K562 (cell line): ENCODE results near the gene PPIH. TPM values are rescaled to one million over a fixed set of nuclear protein-coding genes. Genes with fewer than 3 reads are reported as not detected.

Source experiments
- FOXM1 ChIP-seq, 2 experiments: fragments of 450-650 bp in 1 of 2; sonication (generic) in 1 of 2; formaldehyde crosslinking in 1 of 2; IDR thresholded peaks; 2 replicates each; pipeline versions ENCODE4 v1.6.1 to v1.9.0; 2017 to 2022; ENCODE audit warnings: low read depth in 2 of 2, mild to moderate bottlenecking in 2 of 2, missing genetic modification reagents in 1 of 2, moderate library complexity in 1 of 2
- GATAD2B ChIP-seq: fragments of 450-650 bp; IDR thresholded peaks from 2 replicates; pipeline ENCODE4 v1.6.1; 2017; ENCODE audit warnings: mild to moderate bottlenecking, borderline replicate concordance
- HMGN3 ChIP-seq: IDR thresholded peaks from 2 replicates; pipeline ENCODE4 v1.6.1; 2011; ENCODE audit warnings: borderline replicate concordance, low read depth, mild to moderate bottlenecking, mixed read lengths, low read length; ENCODE audit not compliant: insufficient read length; ENCODE audit errors: extremely low read depth
- KAT7 ChIP-seq: sonication (generic); formaldehyde crosslinking; IDR thresholded peaks from 2 replicates; pipeline ENCODE4 v1.8.0; 2022; ENCODE audit warnings: missing genetic modification reagents, mild to moderate bottlenecking, borderline replicate concordance
- PHB2 ChIP-seq: fragments of 450-650 bp; IDR thresholded peaks from 2 replicates; pipeline ENCODE4 v1.6.1; 2017; ENCODE audit warnings: low read depth
- POLR2AphosphoS5 ChIP-seq: IDR thresholded peaks from 2 replicates; pipeline ENCODE4 v1.6.1; 2011; ENCODE audit warnings: mild to moderate bottlenecking, low read depth, low read length, moderate library complexity; ENCODE audit not compliant: control insufficient read depth, insufficient read depth
- SMAD3 ChIP-seq: fragments of 450-650 bp; formaldehyde crosslinking; conservative IDR thresholded peaks from 2 replicates; pipeline ENCODE4 v1.4.0; 2020; ENCODE audit warnings: mild to moderate bottlenecking
- TCF3 ChIP-seq: sonication (generic); formaldehyde crosslinking; IDR thresholded peaks from 2 replicates; pipeline ENCODE4 v1.4.0; 2020; ENCODE audit warnings: mild to moderate bottlenecking, missing genetic modification reagents
- THRAP3 ChIP-seq: fragments of 450-650 bp; IDR thresholded peaks from 2 replicates; pipeline ENCODE4 v1.6.1; 2016; ENCODE audit warnings: mild to moderate bottlenecking, inconsistent platforms, borderline replicate concordance
- ZKSCAN3 ChIP-seq: fragments of 250-450 bp; sonication (Bioruptor Pico); IDR thresholded peaks from 2 replicates; pipeline ENCODE4 v1.4.0; 2020
- ZNF143 ChIP-seq: sonication (generic); formaldehyde crosslinking; IDR thresholded peaks from 2 replicates; pipeline ENCODE4 v1.9.0; 2022; ENCODE audit warnings: mild to moderate bottlenecking, missing genetic modification reagents
- ZNF24 ChIP-seq: fragments of 450-650 bp; IDR thresholded peaks from 2 replicates; pipeline ENCODE4 v1.6.1; 2016
- polyA plus RNA-seq, 8 experiments: library from polyadenylated mRNA; depleted of rRNA in 4 of 8; stranded (reverse) in 5 of 8; unstranded in 3 of 8; fragments of >200 nt; fragmentation: Nextera tagmentation in 2 of 8; fragmentation: Illumina TruSeq in 1 of 8; extraction: Ambion mirVana in 2 of 8; extraction: Trizol in 1 of 8; gene quantifications; 2 replicates each; pipeline versions ENCODE4 v1.2.1 to v1.2.3, GENCODE V29; 2011 to 2014; ENCODE audit warnings: inconsistent platforms in 1 of 8, missing spikeins in 1 of 8
- total RNA-seq, 7 experiments: library from RNA; depleted of rRNA in 6 of 7; stranded (reverse); fragments of >200 nt in 6 of 7; fragmentation: Illumina TruSeq in 2 of 7; extraction: Trizol in 2 of 7; gene quantifications; 2 replicates each; pipeline versions ENCODE4 v1.2.1 to v1.2.3, GENCODE V29; 2011 to 2021; ENCODE audit warnings: low replicate concordance in 1 of 7
- TF ChIP-seq, protein P1 (sequence below): fragments of 250-450 bp; sonication (Bioruptor Pico); IDR thresholded peaks from 2 replicates; pipeline ENCODE4 v1.5.0; 2020; ENCODE audit warnings: mild to moderate bottlenecking
- TF ChIP-seq, protein P2 (sequence below): sonication (generic); formaldehyde crosslinking; IDR thresholded peaks from 2 replicates; pipeline ENCODE4 v1.9.0; 2022; ENCODE audit warnings: mild to moderate bottlenecking, missing genetic modification reagents
- TF ChIP-seq, protein P3 (sequence below), 2 experiments: fragments of 150-350 bp in 1 of 2; IDR thresholded peaks; 2 replicates each; pipeline ENCODE4 v1.6.1; 2012 to 2016; ENCODE audit warnings: low read depth in 2 of 2, low read length in 2 of 2, mild to moderate bottlenecking in 1 of 2, moderate library complexity in 1 of 2
- TF ChIP-seq, protein P4 (sequence below): sonication (generic); formaldehyde crosslinking; IDR thresholded peaks from 2 replicates; pipeline ENCODE4 v1.8.1; 2023; ENCODE audit warnings: mild to moderate bottlenecking, missing genetic modification reagents

Gene PPIH
- total and polyA plus RNA-seq, 9 of the 15 experiments (the other 6 are each of a cell fraction or from before 2014, with no cell fraction given): 197 to 470 (median 277) TPM

GRCh38 chr1:42682739-42683531, 24.7 kb downstream of the PPIH start (continued):
- TF ChIP-seq, protein P1, sequence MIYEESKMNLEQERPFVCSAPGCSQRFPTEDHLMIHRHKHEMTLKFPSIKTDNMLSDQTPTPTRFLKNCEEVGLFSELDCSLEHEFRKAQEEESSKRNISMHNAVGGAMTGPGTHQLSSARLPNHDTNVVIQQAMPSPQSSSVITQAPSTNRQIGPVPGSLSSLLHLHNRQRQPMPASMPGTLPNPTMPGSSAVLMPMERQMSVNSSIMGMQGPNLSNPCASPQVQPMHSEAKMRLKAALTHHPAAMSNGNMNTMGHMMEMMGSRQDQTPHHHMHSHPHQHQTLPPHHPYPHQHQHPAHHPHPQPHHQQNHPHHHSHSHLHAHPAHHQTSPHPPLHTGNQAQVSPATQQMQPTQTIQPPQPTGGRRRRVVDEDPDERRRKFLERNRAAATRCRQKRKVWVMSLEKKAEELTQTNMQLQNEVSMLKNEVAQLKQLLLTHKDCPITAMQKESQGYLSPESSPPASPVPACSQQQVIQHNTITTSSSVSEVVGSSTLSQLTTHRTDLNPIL (CRISPR knock-in tag): no peak
- TF ChIP-seq PHB2 (no peak), ZKSCAN3 (no peak), HMGN3 (peak; percentile 93), GATAD2B (peak; percentile 77), ZNF143 (no peak), TCF3 (CRISPR knock-in tag) (no peak), POLR2AphosphoS5 (no peak; the same call in none of the 2 replicates), FOXM1 (IDR thresholded peaks at IDR 0.05; ENCODE audit: low read depth) (no peak), FOXM1 (CRISPR knock-in tag; IDR thresholded peaks at IDR 0.05; ENCODE audit: low read depth) (peak; percentile 54; the same call in 1 of the 2 replicates), SMAD3 (CRISPR knock-in tag) (no peak), KAT7 (CRISPR knock-in tag) (0 out of 2 replicates have a peak, but pooled peaks have one; percentile 90), ZNF24 (no peak), THRAP3 (no peak)
- TF ChIP-seq, protein P2, sequence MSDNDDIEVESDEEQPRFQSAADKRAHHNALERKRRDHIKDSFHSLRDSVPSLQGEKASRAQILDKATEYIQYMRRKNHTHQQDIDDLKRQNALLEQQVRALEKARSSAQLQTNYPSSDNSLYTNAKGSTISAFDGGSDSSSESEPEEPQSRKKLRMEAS (CRISPR knock-in tag): peak; percentile 98
- TF ChIP-seq, protein P3, sequence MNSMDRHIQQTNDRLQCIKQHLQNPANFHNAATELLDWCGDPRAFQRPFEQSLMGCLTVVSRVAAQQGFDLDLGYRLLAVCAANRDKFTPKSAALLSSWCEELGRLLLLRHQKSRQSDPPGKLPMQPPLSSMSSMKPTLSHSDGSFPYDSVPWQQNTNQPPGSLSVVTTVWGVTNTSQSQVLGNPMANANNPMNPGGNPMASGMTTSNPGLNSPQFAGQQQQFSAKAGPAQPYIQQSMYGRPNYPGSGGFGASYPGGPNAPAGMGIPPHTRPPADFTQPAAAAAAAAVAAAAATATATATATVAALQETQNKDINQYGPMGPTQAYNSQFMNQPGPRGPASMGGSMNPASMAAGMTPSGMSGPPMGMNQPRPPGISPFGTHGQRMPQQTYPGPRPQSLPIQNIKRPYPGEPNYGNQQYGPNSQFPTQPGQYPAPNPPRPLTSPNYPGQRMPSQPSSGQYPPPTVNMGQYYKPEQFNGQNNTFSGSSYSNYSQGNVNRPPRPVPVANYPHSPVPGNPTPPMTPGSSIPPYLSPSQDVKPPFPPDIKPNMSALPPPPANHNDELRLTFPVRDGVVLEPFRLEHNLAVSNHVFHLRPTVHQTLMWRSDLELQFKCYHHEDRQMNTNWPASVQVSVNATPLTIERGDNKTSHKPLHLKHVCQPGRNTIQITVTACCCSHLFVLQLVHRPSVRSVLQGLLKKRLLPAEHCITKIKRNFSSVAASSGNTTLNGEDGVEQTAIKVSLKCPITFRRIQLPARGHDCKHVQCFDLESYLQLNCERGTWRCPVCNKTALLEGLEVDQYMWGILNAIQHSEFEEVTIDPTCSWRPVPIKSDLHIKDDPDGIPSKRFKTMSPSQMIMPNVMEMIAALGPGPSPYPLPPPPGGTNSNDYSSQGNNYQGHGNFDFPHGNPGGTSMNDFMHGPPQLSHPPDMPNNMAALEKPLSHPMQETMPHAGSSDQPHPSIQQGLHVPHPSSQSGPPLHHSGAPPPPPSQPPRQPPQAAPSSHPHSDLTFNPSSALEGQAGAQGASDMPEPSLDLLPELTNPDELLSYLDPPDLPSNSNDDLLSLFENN (IDR thresholded peaks at IDR 0.05; ENCODE audit: low read depth in 2 of 2, low read length in 2 of 2): no peak
- TF ChIP-seq, protein P4, sequence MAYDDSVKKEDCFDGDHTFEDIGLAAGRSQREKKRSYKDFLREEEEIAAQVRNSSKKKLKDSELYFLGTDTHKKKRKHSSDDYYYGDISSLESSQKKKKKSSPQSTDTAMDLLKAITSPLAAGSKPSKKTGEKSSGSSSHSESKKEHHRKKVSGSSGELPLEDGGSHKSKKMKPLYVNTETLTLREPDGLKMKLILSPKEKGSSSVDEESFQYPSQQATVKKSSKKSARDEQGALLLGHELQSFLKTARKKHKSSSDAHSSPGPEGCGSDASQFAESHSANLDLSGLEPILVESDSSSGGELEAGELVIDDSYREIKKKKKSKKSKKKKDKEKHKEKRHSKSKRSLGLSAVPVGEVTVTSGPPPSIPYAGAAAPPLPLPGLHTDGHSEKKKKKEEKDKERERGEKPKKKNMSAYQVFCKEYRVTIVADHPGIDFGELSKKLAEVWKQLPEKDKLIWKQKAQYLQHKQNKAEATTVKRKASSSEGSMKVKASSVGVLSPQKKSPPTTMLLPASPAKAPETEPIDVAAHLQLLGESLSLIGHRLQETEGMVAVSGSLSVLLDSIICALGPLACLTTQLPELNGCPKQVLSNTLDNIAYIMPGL (CRISPR knock-in tag): peak; percentile 94
